ENCODE results near the gene CRACR2B.
A peak's percentile ranks its signal among the peaks of the same experiment; 100 is the strongest.

CRACR2B gene

GRCh38 chr11:833849-834311, 6.2 kb downstream of the CRACR2B start (continued):
- TF ChIP-seq ZNF513 (tag by site-specific recombination; IDR thresholded peaks at IDR 0.05) (no peak), ZNF48 (tag by site-specific recombination; IDR thresholded peaks at IDR 0.05) (no peak), ZNF223 (tag by site-specific recombination; IDR thresholded peaks at IDR 0.05) (no peak), ZNF510 (tag by site-specific recombination; IDR thresholded peaks at IDR 0.05; ENCODE audit: insufficient replicate concordance) (no peak), ZNF239 (tag by site-specific recombination; IDR thresholded peaks at IDR 0.05) (no peak), CTCF (tag by site-specific recombination; IDR thresholded peaks at IDR 0.05) (no peak), BCL11A (tag by site-specific recombination; IDR thresholded peaks at IDR 0.05; ENCODE audit: low read depth) (0 out of 2 replicates have a peak, but pooled peaks have one; percentile 5), ZEB2 (tag by site-specific recombination; IDR thresholded peaks at IDR 0.05) (no peak), ZSCAN23 (tag by site-specific recombination; IDR thresholded peaks at IDR 0.05) (no peak), SCRT2 (tag by site-specific recombination; IDR thresholded peaks at IDR 0.05) (no peak), ZNF792 (tag by site-specific recombination; IDR thresholded peaks at IDR 0.05) (no peak), ZNF658 (tag by site-specific recombination; IDR thresholded peaks at IDR 0.05) (no peak), ZNF133 (tag by site-specific recombination; IDR thresholded peaks at IDR 0.05) (no peak), ZFP69B (tag by site-specific recombination; IDR thresholded peaks at IDR 0.05) (no peak), ZNF362 (tag by site-specific recombination; IDR thresholded peaks at IDR 0.05) (no peak), ZNF830 (tag by site-specific recombination; IDR thresholded peaks at IDR 0.05; ENCODE audit: low read depth) (no peak), ZNF157 (tag by site-specific recombination; IDR thresholded peaks at IDR 0.05) (no peak), ZNF488 (tag by site-specific recombination; IDR thresholded peaks at IDR 0.05) (no peak), ZNF248 (tag by site-specific recombination; IDR thresholded peaks at IDR 0.05) (no peak), ZNF354C (tag by site-specific recombination; IDR thresholded peaks at IDR 0.05; ENCODE audit: borderline replicate concordance, low read depth) (no peak), ZSCAN5A (tag by site-specific recombination; IDR thresholded peaks at IDR 0.05) (no peak), ZBTB8A (tag by site-specific recombination; IDR thresholded peaks at IDR 0.05) (no peak), ZNF324 (tag by site-specific recombination; IDR thresholded peaks at IDR 0.05) (no peak), GLI2 (tag by site-specific recombination; IDR thresholded peaks at IDR 0.05; ENCODE audit: borderline replicate concordance, low read depth) (no peak), ZNF560 (tag by site-specific recombination; IDR thresholded peaks at IDR 0.05; ENCODE audit: borderline replicate concordance) (no peak), ZNF114 (tag by site-specific recombination; IDR thresholded peaks at IDR 0.05) (no peak), ZBTB21 (tag by site-specific recombination; IDR thresholded peaks at IDR 0.05) (no peak), ZNF677 (tag by site-specific recombination; IDR thresholded peaks at IDR 0.05) (no peak), ZNF629 (tag by site-specific recombination; IDR thresholded peaks at IDR 0.05) (no peak), ZNF335 (tag by site-specific recombination; conservative IDR thresholded peaks at IDR 0.05) (no peak), PRDM4 (tag by site-specific recombination; IDR thresholded peaks at IDR 0.05) (no peak)
- TF ChIP-seq, protein P1, sequence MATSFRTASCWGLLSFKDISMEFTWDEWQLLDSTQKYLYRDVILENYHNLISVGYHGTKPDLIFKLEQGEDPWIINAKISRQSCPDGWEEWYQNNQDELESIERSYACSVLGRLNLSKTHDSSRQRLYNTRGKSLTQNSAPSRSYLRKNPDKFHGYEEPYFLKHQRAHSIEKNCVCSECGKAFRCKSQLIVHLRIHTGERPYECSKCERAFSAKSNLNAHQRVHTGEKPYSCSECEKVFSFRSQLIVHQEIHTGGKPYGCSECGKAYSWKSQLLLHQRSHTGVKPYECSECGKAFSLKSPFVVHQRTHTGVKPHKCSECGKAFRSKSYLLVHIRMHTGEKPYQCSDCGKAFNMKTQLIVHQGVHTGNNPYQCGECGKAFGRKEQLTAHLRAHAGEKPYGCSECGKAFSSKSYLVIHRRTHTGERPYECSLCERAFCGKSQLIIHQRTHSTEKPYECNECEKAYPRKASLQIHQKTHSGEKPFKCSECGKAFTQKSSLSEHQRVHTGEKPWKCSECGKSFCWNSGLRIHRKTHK (tag by site-specific recombination; IDR thresholded peaks at IDR 0.05): no peak

Data from HEK293 (cell line).